ENCODE results near the gene CGNL1.

CGNL1 gene

GRCh38 chr15:57415602-57416001 is 39.3 kb downstream of the CGNL1 start:
- TF ChIP-seq, protein P1, sequence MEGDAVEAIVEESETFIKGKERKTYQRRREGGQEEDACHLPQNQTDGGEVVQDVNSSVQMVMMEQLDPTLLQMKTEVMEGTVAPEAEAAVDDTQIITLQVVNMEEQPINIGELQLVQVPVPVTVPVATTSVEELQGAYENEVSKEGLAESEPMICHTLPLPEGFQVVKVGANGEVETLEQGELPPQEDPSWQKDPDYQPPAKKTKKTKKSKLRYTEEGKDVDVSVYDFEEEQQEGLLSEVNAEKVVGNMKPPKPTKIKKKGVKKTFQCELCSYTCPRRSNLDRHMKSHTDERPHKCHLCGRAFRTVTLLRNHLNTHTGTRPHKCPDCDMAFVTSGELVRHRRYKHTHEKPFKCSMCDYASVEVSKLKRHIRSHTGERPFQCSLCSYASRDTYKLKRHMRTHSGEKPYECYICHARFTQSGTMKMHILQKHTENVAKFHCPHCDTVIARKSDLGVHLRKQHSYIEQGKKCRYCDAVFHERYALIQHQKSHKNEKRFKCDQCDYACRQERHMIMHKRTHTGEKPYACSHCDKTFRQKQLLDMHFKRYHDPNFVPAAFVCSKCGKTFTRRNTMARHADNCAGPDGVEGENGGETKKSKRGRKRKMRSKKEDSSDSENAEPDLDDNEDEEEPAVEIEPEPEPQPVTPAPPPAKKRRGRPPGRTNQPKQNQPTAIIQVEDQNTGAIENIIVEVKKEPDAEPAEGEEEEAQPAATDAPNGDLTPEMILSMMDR (IDR thresholded peaks at IDR 0.05; ENCODE audit: insufficient read depth, low read depth, low read length, missing control alignments) = no peak
- H3K4me3 ChIP-seq (ENCODE audit: low read length) = no peak overlapping the region
- DNase-seq (ENCODE audit: low read depth) = no peak

DNA sequence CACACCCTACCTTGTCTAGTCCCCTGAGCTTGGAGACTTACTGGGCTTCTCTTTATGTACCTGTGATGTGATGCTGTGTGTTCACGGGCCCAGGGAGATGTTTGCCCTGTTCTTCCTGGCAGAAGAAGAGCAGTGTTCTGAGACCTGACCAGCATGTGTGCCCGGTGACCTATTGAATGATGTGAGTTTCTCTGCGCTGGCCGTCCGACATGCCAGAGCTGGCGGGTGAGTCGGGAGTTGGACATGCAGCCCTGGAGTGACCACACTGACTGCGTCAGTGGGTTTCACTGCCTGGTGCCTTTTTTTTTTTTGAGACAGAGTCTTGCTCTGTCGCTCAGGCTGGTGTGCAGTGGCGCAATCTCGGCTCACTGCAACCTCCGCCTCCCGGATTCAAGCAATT is 42.3 kb downstream of the CGNL1 start:
- H3K4me3 ChIP-seq (ENCODE audit: low read length) = no peak overlapping the region
- DNase-seq (ENCODE audit: low read depth) = no peak
- TF ChIP-seq, protein P1 (IDR thresholded peaks at IDR 0.05; ENCODE audit: insufficient read depth, low read depth, low read length, missing control alignments) = no peak

DNA sequence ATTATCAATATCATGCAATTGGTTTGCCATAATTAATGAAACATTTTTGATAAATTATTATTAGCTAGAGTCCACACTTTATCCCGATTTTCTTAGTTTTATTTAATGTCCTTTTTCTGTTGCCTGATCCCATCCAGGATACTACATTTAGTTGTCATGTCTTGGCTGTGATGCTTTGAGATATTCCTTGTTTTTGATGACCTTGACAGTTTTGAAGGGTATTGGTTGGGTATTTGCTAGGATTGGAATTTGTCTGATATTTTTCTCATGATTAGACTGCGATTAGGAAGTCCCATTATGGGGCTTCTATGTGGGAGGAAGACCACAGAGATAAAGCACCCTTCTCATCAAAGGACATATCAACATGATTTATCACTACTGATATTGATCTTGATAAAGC is 43.0 kb downstream of the CGNL1 start:
- no peak overlapping the region for H3K4me3 ChIP-seq (ENCODE audit: low read length)
- TF ChIP-seq, protein P1 (IDR thresholded peaks at IDR 0.05; ENCODE audit: insufficient read depth, low read depth, low read length, missing control alignments) = no peak
- no peak for DNase-seq (ENCODE audit: low read depth)

GRCh38 chr15:57421110-57421509 is 44.8 kb downstream of the CGNL1 start:
- H3K4me3 ChIP-seq (ENCODE audit: low read length) = no peak overlapping the region
- TF ChIP-seq, protein P1 (IDR thresholded peaks at IDR 0.05; ENCODE audit: insufficient read depth, low read depth, low read length, missing control alignments) = no peak
- no peak for DNase-seq (ENCODE audit: low read depth)

DNA sequence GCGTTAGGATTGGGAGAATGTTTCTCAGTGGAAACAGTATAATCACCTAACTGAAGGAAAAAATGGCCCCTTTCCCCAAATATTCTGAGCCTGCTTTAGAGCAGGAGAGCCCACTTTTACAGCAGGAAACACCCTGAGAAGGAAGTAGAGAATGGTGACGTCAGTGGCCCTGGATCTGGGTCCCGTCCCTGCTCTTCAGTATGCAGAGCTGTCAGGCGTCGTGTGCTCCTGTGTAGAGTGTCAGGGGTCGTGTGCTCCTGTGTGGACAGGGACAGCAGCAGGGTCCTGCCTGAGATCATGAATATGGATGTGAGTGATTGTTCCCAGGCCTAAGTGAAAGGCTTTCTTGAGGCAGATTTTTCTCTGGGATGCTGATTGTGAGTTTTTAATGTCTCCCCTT is 45.2 kb downstream of the CGNL1 start:
- no peak overlapping the region for H3K4me3 ChIP-seq (ENCODE audit: low read length)
- TF ChIP-seq, protein P1 (IDR thresholded peaks at IDR 0.05; ENCODE audit: insufficient read depth, low read depth, low read length, missing control alignments) = no peak
- no peak for DNase-seq (ENCODE audit: low read depth)

- TF ChIP-seq, protein P1 (IDR thresholded peaks at IDR 0.05; ENCODE audit: insufficient read depth, low read depth, low read length, missing control alignments) = no peak
- H3K4me3 ChIP-seq (ENCODE audit: low read length) = no peak overlapping the region
Measured at GRCh38 chr15:57422113-57422754, 45.9 kb downstream of the CGNL1 start.

GRCh38 chr15:57423599-57424140 is 47.4 kb downstream of the CGNL1 start:
- no peak overlapping the region for H3K4me3 ChIP-seq (ENCODE audit: low read length)
- TF ChIP-seq, protein P1 (IDR thresholded peaks at IDR 0.05; ENCODE audit: insufficient read depth, low read depth, low read length, missing control alignments) = no peak
- DNase-seq (ENCODE audit: low read depth) = no peak

More at GRCh38 chr15:57422113-57422754, 45.9 kb downstream of the CGNL1 start:
- no peak for DNase-seq (ENCODE audit: low read depth)
